ENCODE measurements around the gene PRAF2.

PRAF2 gene

DNA sequence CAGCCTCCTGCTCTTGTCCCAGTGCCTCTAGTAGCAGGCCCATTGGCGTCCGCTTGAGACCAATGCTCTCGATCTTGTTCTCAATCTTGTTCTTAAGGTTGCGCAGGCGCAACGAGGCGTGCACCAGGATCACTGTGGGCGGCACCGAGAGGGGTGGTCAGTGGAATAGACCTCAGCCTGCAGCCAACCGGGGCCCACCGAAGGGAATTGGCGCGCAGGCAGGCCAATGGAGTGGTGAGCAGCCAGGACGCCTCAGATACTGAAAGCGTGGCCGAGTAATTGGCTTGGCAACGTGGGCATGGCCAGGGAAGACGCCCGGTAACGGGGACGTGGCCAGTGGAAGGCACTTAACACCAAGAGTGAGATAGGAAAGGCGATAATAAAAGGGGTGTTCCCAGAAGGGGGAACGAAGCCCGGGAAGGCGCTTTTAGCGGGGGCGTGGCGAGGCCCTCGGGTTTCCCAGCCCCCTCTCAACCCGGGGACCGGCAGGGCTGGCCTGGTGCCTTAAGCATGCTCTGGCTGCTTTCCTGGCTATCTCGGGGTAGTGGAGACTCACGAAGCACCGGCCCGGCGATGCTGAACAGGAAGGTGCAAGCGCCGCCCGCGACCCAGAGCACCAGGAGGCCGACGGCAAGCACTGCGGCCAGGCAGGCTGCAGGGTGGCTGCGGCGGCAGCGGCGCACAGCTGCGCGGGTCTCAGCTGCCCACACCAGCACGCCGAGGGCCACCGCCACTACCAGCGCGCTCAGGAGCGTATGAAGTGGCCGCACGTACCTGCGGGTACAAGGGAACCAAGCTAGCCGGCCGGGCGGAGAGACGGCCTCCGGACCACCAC is 1.7 kb downstream of the PRAF2 start:
- no peak for DNase-seq

DNA sequence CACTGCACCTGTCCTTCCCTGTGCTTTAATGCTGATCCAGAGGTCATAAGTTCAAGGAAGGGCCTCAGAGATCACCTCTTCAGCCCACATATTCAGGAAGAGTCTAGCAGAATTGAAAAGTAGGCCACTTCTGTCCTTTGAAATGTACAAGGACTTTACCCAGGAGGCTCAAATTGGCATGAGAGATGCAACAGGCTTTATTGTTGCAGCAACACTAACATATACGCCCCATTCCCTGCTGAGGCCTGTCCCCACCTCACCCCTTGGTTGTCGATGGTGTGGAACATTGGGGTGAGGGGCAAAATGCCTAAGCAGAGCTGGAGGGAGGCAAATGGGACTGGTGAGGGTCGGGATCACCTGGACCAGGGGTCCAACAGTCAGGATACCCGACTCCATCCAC is 2.8 kb downstream of the PRAF2 start:
- DNase-seq, result no peak

DNA sequence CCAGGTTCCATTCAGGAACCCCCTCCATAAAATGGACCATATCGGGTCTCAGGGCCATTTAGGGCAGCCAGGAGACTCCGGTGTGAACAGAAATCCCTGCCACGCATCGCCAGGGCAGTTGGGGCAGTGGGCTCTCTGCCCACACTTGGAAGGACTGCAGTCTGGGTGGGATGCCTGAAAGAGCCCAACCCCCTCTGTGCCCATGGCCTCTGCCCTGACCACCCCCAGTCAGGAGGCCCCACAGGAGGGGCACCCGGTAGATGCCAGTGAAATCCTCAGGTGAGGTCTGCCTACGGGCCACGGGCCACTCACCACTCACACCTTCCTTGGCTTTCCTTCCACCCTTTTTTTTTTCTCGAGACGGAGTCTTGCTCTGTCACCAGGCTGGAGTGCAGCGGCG is 4.8 kb downstream of the PRAF2 start:
- no peak for DNase-seq

DNA sequence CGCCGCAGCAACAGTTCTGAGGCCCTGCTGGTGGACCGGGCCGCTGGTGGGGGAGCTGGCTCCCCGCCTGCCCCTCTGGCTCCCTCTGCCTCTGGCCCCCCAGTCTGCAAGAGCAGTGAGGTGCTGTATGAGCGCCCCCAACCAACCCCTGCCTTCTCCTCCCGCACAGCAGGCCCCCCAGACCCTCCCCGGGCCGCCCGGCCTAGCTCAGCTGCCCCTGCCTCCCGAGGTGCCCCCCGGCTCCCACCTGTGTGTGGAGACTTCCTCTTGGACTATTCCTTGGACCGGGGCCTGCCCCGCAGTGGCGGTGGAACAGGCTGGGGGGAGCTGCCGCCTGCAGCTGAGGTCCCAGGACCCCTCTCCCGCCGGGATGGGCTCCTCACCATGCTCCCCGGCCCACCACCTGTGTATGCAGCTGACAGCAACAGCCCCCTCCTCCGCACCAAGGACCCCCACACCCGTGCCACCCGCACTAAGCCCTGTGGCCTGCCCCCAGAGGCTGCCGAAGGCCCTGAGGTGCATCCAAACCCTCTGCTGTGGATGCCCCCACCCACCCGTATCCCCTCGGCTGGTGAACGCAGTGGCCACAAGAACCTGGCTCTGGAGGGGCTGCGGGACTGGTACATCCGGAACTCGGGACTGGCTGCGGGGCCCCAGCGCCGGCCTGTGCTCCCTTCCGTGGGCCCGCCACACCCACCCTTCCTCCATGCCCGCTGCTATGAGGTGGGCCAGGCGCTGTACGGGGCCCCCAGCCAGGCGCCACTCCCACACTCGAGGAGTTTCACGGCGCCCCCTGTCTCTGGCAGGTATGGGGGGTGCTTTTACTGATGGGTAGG is 6.3 kb downstream of the PRAF2 start:
- no peak for DNase-seq

DNA sequence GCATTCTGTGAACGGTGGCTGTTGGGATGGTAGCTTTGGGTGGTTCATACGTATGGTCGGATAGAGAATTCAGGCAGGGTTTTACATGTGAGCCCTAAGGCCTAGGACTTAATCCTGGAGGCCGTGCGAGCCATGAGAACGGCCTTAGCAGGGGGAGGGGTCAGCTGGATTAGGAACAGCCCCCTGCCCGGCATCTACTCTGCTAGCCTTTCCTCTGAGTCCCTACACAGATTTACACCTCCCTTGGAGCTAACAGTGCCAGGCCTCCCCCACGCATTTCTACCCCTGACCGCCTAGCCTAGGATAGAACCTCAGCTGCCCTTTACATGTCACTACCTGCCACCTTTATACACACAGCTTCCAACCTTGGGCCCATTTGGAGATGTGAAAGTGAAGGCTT is 7.1 kb downstream of the PRAF2 start:
- DNase-seq, result no peak

DNA sequence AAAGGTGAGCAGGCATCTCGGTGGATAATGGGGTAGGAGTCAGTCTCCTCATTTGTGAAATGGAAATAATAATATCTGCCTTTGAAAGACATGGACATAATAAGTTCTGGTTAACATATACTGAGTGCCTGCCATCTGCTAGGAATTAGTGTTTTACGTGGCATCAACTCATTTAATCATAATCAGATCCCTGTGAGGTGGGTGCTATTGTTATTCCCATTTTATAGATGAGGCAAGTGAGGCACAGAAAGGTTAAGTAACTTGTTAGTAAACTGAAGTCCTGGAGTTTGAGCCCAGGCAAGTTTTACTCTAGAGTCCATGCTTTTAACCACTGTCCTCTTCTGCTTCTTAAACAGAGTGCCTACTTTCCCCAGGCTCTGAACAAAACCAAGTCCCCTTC is 7.5 kb downstream of the PRAF2 start:
- DNase-seq, result no peak

DNA sequence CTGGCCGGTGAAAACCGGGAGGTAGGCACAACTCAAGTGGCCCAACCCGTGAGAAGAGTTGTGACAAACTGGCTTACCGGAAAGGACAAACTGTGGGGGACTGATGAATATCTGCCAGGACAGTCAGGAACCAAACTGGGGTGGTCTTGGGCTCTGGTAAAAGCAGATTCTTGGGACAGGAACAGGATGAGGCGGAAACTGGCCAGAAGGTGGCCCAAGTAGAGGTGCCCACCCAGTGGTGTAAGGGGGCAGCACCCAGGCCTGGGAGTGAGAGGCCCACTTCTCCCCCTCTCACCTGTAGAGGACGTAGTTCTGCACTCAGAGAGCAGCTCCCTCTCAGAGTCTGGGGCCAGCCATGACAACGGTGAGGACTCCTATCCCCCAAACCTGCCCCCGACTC is 9.1 kb downstream of the PRAF2 start:
- DNase-seq, result no peak

DNA sequence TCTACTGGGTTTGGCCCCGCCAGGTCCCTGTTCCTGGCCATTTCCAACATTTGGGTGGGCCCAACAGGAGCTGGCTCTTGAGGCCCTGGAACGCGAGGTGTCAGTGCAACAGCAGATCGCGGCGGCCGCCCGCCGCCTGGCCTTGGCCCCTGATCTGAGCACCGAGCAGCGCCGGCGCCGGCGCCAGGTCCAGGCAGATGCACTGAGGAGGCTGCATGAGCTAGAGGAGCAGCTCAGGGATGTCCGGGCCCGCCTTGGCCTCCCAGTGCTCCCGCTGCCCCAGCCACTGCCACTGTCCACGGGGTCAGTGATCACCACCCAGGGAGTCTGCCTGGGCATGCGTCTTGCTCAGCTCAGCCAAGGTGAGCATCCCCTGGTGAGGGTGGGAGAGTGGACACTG is 9.5 kb downstream of the PRAF2 start:
- DNase-seq, result no peak

DNA sequence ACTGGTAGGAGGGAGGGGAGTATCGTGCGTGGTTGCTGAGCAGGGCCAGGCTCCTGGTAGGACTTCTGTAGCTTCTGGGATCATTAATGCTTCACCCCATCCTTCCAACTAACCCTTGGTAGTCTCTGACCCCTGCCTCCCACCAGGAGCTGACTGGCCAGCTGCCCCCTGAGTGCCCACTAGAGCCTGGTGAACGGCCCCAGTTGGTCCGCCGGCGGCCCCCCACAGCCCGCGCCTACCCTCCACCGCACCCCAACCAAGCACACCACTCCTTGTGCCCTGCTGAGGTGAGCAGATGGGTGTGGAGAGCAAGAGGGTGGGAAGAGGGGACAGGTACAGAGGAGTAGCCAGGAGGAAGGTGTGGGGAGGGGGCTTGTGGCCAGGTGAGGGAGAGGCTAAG is 10.1 kb downstream of the PRAF2 start:
- DNase-seq, result no peak

DNA sequence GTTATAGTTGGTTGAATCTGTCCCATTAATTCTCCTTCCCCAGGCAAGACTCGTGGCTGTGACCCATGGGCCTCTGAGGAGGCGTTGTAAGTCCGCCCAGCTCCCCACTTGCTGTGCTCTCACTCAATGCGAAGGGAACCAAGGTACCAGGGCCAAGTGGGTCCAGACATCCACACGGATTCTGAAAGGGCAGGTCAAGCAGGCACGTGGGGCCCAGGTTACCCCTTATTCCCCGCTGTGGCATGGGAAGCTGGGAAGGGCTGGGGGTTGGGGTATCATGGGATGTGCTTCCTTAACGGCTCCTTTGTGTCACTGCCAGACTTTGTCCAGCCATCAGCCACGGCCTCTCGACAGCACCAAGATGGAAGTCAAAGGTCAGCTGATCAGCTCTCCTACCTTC is 11.9 kb downstream of the PRAF2 start:
- DNase-seq, result no peak

DNA sequence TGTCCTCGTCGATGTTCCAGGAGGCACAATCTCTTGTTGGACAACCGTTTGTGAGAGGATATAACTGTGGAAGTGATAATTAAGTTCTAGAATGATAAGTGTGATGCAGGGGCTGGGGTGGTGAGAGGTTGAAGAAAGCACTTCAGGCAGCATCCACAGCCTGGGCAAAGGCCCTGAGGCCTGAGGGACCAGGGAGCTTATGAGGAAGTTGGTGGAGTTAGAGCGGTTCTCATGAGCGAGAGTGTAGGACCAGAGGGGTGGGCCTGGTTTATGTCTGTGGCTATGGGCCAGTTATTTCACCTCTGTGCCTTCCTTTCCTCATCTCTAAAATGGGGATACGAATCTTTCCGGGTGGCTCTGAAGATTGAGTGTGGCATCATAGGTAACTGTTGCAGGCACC is 12.3 kb downstream of the PRAF2 start:
- DNase-seq, result no peak

DNA sequence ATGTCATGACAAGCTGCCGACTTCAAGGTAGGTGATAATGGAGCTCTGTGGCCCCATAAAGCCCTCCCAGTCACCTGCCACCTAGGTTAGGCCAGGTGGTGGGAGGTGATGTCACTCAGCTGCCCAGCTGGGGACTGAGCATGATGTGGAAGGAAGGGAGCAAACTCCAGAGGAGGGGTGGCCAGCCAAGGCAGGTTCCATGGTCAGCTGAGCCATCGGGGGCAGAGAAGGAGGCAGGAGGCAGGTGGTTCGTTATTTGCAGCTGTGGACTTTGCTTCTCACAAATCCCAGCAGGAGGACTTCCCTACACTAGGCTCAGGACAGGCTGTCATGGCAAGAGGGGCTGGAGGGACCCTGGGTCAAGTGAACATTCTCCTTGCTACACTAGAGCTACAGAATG is 12.9 kb downstream of the PRAF2 start:
- DNase-seq, result no peak

DNA sequence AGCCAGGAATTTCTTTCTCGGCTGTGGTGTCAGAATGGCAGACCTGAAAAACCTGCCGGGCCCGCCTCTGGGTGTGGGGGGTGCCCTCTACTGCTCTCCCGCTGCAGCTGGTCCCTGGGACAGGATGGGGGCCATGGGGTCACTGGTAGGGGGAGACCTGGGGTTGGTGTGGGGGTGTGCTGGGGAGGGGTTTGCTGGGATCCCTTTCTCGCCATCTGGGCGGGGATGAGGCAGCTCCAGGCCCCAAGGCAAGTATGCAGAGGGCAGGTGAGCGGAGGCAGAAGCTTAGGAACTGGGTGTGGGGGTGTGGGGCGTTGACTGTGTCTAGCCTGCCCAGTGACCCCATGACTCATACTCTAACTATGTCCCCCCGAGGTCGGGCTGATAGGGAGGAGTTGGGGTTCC is 14.1 kb downstream of the PRAF2 start:
- DNase-seq, result no peak

DNA sequence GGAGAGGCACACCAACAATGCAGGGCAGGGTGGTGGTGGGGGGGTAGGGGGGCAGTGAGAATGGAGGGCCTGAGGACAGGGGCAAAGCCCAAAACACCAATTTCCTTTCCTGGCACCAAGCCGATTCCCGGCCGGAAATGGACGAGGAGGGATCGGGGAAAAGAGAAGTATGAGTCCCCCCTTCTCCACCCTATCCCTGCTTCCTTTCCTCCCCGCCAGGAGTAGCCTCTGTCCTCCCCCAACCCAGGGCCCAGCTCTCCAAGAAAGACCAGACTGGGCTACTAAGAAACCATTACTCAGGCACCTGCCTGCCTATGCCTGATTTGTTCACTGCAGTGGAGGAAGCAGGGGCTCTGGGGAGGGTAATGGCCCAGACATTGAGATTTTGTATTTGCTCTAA is 14.6 kb downstream of the PRAF2 start:
- no peak for DNase-seq

DNA sequence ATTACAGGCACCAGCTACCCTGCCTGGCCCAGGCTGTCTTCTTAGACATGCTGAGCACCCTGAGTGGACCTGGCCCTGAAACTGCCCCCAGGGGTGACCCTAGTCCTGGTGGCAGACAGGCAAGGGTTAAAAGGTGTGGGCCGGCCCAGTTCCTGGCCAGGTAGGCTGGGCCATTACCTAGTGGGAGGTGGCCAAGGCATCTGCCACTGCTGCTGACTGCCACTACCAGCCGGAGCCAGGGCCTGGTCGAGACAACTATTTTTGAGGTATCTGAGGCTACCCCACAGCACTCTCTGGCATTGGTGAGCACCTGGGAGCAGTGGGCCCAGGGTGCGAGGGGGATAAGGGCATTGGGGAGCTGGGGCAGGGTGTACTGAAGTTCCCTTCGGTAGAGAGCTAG is 15.0 kb downstream of the PRAF2 start, which contains the start of gene CCDC120:
Gene CCDC120 (plus strand): TSS at position 206 of the 400 bp plus-strand sequence. CDS start 3,043 bp downstream, outside the sequence.
- no peak for DNase-seq

DNA sequence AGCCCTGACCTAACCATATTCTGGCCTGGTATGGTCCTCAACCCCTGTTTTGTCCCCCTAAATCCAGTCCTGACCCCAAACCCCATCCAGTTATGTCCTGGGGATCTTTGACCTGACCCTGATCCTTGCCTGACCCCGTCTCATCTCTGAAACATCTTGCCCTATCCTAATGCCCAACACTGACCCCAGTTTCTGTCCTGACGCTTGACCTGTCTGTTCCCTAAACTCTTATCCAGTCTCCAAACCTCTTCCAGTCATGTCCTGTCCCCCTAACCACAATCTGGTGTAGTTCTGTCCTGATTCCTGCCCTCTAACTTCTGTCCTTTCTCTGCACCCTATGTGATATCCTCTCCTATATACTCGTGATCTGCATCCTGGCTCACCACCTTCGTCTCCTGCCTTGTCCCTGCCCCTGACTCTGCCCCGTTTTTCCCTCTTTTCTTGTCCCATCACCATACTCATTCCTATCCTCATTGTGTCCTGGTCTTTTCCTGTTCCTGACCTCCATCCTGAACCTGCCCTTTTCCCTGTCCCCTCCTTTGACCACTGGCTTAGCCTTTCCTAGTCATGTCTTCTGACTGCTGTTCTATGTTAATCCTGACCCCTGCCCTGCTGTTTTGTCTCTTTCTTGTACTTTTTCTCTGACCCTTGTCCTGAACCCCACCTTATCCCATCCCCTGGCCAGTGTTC is 19.6 kb downstream of the PRAF2 start:
- DNase-seq, result no peak

DNA sequence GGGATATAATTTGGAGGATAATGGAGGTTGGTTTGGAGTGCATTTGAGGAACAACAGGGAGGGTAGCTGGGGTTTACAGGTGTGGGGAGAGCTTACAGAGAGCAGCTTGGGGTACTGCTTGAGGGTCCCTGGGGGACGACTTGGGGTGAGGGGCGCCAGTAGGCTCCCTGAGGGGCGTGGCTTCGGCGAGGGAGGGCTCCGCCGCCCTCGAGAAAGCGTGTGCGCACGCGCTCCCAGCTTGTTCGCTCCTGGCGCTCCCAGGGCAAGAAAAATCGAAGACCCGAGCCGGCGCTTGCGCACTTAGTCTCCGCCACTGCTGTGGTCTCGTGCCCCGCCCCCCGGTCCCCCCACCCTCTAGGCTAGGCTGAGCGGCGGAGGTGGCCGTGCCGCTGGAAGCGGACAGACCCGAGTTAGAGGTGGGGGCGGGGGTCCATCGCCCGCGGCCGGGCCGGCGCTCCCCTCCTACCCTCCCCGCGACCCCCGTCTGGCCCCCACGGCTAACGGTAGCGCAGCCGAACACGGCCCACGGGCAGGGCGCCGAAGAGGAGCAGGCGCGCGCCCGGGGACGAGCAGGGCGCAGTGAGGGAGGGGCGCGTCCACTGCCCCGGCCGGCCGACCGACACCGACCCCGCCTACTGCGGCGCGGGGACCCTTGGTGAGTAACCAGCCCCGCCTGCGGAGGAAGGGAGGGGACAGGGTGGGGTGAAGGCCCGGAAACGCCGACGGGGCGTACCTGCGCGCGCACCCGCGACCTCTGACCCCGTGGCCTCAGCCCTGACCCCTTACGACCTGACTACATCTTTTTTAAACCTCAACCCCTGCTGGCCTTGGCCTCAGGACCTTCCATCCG is 20.4 kb downstream of the PRAF2 start:
- peak; percentile 75 for DNase-seq

DNA sequence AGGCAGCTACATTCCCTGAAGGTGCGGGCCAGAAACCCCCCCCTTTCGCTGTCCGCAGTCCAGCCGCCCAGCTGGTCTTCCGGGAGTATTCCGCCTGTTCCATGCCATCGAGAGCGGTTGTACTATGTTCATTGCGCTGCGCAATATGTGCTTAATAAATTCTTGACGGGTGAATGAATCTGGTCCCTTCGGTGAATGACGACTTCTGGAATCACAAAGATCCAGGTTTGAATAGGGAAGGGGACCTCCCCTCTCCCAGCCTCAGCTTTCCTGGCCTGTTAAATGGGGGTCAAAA is 29.9 kb downstream of the PRAF2 start:
- no peak for DNase-seq

DNA sequence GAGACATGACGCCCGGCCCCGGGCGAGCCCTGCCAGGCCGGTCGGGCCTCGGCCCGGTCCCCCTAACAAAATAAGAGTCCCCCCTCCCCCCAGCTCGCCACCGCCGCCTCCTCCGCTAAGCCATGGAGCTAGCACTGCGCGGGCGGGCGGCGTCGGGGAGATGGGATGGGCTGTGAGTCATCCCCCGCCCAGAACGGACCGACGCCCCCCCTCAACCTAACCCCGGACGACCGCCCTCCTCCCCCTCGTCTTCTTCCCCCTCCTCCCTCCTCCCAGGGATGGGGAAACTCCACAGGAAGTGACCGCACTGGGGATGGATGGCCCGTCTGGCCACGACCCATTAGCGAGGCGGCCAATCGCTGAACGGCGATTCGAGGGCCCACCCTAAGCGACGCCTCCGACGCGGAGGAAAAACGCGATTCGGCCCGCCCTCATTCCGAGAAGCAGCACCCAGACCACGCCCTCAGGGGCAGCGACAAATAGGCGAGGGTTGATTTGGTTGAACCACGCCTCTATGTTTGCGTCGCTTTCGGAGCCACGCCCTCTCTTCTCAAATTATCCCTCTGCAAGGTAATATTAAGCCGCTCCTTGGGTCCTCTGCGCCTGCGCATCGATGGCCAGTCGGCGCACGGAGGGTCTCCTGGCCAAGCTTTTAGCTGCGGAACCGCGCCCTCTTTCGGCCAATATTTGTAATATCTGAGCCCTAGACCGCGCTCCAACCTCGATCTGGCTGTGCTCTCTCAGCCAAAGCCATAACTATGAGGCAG is 30.4 kb downstream of the PRAF2 start, which contains the start of gene TFE3:
Gene TFE3 (minus strand): TSS at position 138 of the 767 bp plus-strand sequence. CDS start 131 bp downstream, at position 7.
- DNase-seq, result peak; percentile 98

DNA sequence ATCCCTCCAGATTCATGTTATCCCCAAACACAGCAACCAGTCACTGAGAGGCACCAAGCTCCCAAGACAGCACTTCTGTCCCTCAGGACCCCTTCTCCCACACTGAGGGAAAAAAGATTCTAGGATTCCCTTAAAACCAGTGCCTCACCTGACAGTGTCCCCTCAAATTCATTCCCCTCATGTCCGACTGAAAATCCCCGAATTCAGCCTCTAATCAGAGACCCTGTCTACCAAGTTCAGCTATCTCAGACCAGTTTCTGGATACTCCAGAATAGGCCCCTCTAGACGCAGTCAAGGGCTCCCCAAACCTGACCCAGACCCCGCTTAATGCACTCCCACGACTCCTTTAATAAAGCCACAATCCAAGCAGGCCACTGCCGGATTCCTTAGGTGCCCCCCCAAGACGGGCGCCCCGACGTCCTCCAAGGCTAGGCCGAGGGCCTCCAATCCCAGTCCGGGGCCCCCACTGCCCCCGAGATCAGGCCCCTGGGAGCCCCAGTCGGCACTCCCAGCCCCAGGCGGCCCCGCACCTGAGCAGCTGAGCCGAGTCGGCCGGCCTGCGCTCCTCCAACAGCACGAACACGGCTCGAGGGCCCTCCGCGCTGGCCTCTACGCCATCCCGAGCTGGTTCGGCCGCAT is 31.1 kb downstream of the PRAF2 start:
- peak; percentile 18 for DNase-seq

Measured in CD4-positive, alpha-beta T cell treated with Interleukin-10 for 1 hour (primary cell).